Measurements from ENCODE around the gene CD33. TPM values are rescaled to one million over a fixed set of nuclear protein-coding genes. Genes with fewer than 3 reads are reported as not detected.

CD33 gene
- total and polyA plus RNA-seq, 9 of the 15 experiments (the other 6 are each of a cell fraction or from before 2014, with no cell fraction given) = 36.1 to 88.6 (median 49.6) TPM

- TF ChIP-seq ZBTB40 (IDR thresholded peaks at IDR 0.05) (no peak), ZBTB40 (CRISPR knock-in tag; IDR thresholded peaks at IDR 0.05) (no peak), ZEB2 (IDR thresholded peaks at IDR 0.05) (no peak)
These were observed 31.3 kb downstream of the CD33 start (continued) for GRCh38 chr19:51256155-51256625.
